Midbrain (tissue), 1 donor: ENCODE data around the gene PPP1R37.

Experiments
- DNase-seq: peaks from one replicate; lab custom pipeline; 2025; lab: John Stamatoyannopoulos, UW

The PPP1R37 gene

DNA sequence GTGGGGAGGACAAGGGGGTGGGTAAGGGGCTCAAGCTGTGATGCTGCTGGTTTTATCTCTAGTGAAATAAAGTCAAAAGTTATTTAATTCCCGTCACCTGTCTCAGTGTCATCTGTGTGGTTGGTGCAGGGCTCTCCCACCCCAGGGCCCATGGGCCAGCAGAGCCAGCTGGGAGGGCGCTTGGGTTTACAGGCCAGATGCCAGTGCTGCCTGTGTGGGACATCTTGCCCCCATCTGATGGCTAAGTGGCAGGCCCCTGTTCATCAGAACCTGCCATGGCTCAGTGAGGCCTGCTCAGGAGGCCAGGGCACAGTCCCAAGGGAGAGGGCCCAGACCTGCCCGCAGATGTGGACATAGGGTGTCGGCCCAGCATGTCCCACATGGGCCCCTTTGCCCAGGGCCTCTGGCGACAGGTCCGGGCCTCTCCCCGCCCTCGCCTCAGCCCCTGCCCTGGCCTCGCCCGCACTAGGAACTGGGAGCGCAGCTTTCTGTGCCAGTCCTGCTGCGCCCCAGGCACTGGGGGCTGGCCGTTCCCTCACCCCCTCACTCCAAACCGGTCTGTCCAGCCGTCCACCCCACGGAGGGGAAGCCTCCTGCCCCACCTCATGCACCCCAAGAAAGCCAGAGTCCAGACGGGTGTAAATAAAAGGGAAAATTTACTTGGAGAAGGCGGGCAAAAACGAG, 22.0 kb upstream of the PPP1R37 start:
- DNase-seq, result no peak

DNA sequence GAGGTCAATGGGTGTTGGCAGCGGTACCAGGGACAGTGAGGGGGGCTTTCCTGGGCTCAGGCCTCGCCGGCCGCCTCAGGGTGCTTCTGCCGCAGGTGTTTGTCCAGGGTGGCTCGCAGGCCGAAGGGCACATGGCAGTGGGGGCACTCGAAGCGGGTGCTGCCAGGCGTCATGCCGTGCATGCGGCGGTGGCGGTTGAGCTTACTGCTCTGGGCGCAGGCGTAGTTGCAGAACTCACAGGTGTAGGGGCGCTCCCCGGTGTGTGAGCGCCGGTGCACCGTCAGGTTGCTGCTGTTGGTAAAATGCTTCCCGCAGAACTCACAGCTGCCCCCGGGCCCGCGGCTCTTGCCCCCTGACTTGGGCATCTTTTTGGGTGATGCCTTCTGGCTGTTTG, 21.4 kb upstream of the PPP1R37 start:
- no peak for DNase-seq

DNA sequence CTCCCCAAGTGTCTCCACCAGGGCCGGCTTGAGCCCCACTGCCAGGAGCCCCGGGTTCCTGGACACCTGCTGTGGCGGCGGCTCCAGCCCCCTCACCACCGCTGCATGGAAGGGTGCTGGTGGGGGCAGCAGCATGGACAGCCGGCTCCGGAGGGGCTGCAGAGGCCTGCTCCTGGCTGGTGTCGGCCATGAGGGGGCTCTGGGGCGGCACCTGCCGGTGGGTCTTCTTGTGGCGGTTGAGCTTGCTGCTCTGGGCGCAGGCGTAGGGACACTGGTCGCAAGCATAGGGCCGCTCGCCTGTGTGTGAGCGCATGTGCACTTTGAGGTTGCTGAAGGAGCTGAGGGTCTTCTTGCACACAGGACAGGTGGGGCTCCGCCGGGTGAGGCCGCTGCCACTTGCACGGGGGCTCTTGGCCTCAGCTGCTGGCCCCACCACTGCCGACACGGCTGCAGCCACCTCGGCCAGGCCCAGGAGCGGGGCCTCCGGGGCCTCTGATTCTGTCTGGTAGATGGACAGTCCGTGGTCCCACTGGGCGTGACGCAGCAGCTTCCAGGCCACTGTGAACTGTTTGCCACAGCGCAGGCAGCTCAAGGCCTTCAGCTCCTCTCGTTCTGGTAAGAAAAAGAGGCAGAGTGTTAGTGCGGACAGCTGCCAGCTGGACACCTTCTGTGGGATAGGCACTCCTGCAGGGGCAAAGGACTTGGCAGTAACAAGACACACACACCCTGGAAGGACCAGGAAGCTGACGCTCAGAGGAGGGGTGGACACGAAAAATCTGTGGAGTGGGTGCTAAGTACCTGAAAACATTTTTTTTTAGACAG, 20.8 kb upstream of the PPP1R37 start:
- DNase-seq, result no peak

DNA sequence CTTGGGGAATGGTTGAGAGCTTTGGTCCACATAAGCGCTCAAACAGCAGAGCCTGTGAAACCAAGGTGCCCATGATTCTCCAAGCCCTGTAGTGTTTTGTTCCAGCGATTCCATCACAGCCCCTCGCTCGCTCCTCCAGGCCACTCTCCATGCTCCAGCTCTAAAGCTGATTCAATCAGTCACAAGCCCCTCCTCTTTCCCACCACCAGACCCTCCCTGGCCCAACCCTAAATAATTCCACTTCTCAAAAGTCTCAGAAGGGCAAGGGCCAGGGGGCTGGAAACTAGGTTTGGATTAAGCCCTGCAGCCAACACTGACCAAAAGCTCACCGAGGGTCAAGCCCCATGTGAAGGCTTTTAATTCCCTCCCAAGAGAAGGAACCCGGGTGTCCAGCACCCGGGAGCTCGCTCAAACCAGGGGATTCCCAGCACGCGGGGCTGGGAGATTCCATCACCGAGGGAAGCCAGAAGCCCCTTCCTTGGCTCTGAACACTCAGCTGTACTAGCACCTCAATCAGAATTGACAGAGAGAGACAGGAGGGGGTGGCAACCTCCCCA, 18.2 kb upstream of the PPP1R37 start:
- DNase-seq, result no peak

DNA sequence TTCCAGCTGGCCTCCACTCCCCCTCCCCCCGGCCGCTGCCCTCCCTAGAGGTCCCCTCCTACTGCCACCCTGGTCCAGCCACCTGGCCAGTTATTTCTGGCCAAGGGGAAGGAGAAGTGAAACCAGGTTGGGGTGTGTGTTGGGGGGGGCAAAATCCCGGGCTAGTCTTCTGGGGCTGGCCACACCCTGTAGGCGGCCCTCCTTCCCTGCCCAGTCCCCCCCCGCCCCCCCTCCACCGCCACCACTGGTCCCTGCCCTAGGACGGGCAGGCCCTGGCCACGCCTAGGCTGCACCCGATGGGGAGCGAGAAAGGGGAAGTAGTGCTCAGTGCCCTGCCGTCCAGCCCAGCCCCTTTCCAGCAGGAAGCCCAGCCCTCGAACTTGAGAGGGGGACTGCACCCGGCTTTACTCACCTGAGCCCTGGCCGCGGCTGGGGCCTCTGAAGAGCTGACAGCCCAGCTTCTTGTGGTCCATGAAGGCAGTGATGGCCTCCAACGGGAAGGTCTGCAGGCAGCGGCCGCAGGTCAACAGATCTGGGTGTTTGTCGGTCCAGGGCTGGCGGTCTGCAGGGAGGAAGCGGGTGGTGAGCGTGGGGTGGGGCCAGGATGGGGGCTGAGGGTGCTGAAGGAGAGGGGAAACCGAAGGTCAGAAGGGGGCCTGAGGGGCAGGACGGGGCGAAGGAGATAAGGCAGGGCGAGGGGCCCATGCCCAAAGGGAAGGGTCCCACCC, 17.5 kb upstream of the PPP1R37 start:
- DNase-seq, result peak; percentile 36

DNA sequence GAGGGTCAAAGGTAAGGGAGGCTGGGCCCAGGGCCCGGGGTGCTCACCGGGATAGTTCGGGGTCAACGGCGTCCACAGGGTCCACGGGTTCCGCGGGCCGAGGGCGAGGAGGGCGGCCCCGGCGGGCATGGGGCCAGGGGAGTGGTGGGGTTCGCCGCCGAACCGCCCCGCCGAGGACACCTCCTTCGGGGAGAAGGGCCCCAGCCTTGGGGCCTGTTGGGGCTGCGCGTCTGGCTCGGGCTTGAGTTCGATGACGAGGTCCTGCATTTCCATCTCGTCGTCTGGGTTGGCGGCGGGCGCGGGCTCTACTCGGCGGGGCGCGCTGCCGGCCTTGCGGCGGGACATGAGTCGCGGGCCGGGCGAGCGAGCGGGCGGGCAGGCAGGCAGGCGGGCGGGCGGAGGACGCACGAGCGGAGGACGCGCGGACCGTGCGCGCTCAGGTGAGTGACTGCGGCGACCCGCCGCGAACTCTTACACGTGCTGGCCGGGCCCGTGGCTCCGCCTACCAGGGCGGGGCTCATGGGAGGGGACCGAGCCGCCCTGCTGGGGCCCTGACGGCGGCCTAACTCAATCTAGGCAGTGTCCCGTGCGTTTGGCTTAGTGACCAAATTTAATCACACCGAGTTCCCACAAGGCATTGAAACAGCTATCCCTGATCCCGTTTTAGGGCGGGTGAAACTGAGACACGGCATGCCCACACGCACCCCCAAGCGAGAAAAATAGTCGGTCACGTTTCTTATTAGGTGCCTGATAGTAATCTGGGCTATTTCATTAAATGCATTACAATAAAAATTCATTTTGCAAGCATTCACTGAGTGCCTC, 16.7 kb upstream of the PPP1R37 start, which contains the start of gene ZNF296:
Gene ZNF296, minus strand, starts transcription at position 450 of the 822 bp plus-strand sequence. Its CDS starts 105 bp downstream, at position 345.
- no peak for DNase-seq

DNA sequence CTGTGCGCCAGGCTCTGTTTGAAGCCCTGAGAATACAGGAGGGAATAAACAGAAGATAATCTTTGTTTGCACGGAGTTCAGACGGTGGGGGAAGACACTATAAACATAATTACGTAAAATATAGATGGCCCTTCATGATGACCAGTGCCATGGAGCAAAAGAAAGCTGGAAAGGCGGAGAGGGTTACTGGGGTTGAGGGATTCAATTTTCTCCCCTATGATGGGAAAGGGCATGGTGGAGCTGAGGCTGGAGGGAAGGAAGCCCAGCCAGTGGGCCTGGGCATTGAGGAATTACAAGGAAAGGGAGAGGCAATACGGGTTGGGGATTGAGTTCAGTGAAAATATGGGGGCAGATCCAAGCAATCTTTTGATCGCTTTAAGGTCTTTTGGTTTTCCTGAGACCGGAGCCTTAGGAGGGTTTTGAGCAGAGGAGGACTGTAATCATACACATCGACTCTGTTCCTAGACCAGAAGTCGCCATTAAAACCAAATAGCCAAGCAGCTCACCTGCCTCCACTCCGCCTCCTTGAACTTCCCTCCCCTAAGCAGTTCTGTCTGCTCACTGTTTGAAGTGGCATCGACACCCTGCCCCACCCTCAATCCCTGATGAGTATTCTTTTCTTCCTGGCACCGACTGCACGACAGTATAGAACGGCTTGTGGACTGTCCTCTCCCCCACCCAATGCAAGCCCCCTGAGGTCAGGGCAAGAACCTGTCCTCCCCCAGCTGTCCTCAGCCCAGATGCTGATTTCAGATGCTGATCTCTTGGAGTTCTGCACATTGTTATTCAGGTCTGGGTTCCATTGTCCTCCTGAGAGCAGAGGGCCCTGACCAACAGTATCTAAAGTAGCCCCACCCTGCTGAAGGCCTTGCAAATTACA, 15.9 kb upstream of the PPP1R37 start:
- DNase-seq, result no peak

DNA sequence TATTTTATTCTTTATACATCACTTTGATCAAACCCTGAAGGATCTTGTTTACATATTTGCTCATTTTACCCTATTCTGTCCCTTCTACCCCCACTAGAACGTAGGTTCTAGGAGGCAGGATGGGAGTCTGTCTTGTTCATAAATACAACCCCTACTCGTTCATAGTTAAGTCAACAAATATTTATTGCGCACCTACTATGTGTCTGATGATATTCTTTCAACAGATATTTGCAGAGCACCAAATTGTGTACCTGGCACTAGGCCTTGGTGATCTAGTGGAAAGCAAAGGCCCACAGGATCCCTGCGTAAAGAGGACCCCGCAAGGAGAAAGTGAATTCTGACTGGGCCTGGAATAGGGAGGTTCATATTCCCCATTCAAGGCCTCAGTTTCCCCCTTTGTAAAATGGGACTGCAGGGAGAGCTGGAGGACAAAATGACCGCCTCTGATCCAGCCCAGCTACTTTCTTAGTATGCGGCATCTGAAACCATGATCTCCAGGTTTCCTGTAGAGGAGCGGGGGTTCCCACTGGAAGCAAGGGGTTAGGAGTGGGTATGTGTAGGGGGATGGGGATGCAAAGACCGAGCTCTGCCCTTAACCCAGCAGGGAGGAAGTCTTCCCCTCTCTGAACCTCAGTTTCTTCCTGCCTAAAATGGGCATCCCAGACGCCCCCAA, 14.5 kb upstream of the PPP1R37 start:
- DNase-seq, result no peak

DNA sequence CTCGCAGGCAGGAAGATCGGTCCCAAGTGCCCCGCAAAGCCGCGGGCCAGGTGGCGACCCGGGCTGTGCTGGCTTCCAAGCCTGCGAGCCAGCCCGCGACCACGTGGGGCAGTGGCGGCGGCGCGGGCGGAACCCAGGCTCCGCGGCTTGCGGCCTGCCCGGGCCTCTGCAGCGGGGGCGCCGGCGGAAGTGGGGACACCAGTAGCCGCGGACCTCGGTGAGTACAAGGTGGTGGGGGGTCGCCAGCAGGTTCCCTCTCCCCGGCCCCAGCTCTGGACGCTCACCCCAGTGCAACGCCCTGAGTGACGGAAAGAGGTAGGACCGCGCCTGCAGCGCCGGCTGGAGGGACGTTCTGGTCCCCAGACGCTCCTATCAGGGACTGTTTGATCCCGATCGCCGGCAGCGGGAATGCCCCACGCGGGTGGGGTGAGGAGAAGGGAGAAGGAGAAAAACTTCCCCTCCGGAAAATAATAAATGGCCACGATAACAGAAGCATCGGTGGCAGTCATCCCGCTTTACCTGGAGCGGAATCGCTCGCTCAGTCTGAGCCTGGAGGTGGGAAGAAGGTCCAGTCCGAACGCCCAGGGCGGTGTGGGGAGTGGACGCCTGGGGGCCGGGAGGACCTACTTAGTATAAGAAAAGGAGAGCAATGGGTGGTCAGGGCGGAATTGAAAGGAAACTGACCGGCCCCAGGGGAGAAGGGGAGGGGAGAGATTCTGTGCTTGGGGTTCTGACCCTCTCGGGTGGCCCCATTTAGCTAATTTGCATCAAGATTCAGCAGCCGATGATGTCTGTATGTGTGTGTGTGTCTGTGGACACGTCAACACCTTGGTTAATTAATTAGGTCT, 13.7 kb upstream of the PPP1R37 start, which contains the start of gene GEMIN7:
Gene GEMIN7, plus strand, starts transcription at position 198 of the 848 bp plus-strand sequence. CDS start 10,855 bp downstream, outside the sequence.
- peak; percentile 58 for DNase-seq

DNA sequence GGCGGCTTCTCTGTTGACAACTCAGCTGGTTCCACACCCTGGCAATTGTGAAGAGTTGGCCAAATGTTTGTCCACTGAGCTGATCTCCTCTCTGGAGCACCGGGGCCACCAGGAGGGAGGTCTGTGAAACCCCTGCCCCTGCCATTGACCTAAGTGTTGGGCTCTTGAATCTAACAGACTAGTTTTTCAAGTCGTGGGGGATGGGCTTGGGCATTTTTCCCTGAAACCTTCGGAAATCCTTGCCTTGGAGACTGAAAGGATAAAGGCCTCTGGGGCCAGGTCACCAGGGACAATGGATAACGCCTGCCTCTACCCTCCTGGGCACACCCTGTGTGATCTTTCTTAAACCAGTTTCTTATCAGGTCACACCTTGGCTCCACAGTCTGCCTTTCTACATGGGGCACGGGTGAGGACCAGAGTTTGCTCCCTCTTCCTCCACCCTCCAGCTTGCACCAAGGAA, 13.0 kb upstream of the PPP1R37 start:
- DNase-seq, result no peak

DNA sequence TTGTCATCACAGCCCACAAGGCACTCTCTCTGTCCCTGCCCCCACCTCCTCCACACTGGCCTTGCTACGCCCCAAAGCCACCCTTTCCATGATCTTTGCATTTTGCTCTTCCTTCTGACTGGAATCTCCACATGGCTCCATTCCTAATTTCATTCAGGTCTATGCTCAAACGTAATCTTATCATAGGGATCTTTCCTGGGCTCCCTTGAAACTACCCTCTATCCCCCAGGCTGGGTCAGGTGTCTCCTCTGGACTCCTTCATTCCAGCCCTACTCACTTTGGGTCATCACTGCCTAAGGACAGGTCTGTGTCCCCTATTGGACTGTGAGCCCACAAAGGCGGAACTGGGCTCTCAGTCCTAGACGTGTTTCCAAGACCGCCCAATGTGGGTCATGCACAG, 10.8 kb upstream of the PPP1R37 start:
- DNase-seq, result no peak

DNA sequence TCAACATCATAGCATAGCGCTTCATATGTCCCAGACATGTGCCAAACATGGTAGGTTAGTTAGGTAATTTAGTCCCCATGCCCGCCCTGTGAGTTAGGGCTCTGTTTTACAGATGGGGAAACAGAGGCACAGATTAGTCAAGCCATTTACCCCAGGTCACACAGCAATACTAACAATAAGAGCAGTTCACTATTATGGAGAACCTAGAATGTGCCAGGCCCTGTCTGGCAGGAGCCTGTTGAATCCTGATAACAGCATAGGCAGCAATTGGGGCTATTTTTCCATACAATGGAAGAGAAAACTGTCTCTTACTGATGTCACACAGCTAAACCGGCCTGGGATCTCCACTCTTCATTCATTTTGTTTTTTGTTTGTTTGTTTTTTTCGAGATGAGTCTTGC, 6.5 kb upstream of the PPP1R37 start:
- DNase-seq, result no peak

DNA sequence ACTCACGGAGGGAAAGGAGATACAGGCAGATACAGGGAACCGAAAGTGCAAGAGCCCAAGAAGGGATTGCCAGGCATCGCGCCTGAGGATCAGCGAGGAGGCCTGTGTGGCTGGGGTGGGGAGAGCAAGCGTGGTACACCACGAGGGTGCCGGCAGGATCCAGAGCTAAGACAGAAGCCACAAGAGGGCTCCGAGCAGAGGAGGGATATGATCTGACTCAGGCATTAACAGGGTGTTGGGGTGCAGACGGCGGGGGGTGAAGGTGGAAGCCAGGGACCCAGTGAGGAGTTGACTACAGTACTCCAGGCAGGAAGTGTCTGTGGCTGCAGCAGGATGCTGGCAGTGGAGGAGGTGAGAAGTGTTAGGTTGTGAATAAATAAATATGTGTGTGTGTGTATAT, 5.4 kb upstream of the PPP1R37 start:
- no peak for DNase-seq

DNA sequence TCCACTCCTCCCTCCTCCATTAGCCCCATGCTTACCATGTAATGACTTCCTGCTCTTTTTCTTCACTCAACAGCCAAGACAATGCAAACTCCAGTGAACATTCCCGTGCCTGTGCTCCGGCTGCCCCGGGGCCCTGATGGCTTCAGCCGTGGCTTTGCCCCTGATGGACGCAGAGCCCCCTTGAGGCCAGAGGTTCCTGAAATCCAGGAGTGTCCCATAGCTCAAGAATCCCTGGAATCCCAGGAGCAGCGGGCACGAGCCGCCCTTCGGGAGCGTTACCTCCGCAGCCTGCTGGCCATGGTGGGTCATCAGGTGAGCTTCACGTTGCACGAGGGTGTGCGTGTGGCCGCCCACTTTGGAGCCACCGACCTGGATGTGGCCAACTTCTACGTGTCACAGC, 2.9 kb upstream of the PPP1R37 start:
- DNase-seq, result no peak

DNA sequence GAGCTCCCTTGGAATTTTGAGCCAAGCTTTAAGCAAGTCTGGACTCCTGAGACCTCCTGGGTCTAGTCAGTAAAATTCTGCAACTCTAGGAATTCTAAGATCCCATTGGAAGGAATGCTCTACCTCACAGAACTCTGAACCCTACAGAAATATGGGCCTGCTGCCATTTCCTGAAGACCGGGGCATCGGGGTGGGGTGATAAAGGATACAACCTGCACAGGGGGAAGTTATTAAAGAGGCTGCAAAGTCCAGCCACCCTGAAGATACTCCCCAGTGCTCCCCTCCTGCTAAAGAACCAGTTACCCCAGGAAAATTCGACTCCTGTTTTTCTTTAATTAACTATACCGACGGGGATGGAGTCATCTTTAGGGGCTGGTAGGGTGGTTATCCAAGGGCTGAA, 2.4 kb upstream of the PPP1R37 start:
- DNase-seq, result no peak

DNA sequence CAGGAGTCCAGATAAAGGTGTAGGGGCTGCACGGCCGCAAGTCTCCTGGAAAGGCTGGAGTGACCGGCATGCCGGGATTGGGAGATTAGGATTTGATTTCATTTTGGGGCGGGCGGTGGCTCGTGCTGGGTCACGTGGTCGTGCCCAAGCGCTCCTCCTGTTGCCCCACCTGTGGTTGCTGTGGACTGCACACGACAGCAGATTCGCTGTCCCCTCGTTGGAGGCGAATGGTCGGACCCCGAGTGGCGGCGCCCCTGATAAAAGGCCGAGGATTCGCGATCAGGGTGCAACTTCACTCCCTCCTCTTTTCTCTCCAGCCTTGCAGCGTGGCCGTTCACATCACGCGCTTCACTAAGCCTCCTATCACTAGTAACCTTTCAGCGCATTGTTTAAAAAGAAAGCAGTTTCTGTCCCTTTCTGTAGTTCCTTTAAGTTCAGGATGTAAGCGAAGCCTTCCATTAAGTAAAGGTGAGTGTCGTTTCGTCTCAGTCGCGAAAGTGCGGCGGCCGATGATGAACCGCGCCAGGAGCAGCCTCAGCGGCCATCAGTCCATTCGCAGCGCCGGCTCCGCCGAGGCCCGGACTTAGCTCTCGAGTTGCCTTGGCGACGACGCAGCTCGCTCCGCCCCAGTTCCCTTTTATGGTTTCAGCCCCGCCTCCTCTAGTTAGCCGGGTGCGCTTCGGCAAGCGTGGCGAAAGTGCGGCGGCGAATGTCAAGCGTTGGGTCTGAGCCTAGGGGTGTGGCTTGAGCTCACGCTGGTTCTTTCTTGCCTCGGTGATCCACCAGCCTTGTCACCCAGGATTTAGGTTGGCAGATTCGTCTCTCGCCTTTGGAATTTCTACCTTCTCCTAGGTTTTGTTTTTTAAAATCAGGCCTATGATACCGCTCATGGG, 1.7 kb upstream of the PPP1R37 start:
- DNase-seq, result peak; percentile 99

DNA sequence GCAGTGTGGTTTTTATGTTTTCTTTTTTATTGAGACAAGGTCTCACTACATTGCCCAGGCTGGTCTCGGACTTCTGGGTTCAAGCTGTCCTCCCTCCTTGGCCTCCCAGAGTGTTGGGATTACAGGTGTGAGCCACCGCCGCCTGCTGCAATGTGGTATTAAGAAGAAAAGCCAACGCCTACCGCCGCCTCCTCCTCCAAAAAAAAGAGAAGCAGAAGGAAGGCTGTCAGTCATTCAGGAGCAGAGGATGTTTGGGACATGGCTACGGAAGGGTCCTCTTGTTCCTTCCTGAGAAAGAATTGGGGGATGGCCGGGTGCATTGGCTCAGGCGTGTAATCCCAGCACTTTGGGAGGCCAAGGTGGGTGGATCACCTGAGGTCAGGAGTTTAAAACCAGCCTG, 1.2 kb downstream of the PPP1R37 start:
- no peak for DNase-seq

DNA sequence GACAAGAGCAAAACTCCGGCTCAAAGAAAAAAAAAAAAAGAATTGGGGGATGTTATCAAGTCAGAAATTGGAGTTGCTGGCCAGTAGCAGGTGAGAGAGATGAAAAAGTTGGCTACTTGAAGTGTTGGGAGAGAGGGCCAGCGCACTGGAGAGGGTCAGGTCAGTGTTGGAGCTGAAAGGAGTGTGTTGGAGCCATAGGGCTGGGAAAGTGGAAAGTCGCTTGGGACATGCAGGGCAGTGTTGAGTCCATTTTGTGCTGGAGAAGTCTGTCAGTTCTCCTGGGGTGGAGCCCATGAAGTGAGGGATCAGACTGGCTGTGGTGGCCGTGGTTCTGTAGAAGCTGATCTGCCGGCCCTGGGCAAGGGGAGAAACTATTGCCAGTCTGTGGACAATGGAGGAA, 1.7 kb downstream of the PPP1R37 start:
- no peak for DNase-seq
